ENCODE measurements around the gene IGSF21. TPM values are rescaled to one million over a fixed set of nuclear protein-coding genes. Genes with fewer than 3 reads are reported as not detected.

The IGSF21 gene
- total and polyA plus RNA-seq, 2 of the 8 experiments (the other 6 are each of a cell fraction or from before 2014, with no cell fraction given), result 22.5 to 28.5 TPM

GRCh38 chr1:18376661-18377060 is 269.1 kb downstream of the IGSF21 start:
- no peaks in the 10 kb centered on the region for H4K20me1 ChIP-seq (replicated peaks in 1 of 2; ENCODE audit: control insufficient read depth in 1 of 2, insufficient read depth in 2 of 2, low read length in 2 of 2)
- POLR2A ChIA-PET (ENCODE audit: partially characterized antibody), result interaction anchor here (1.2 kb wide), 1 partner anchor 109 kb away, joined by 3 read pairs; no protein-coding TSS in a partner anchor
- no peak overlapping the region for H3K4ac ChIP-seq (replicated peaks; ENCODE audit: insufficient read length, low read depth, low read length)
- peaks cover 0 to 6% (median 0%) of the 10 kb centered on the region in 4 experiments; a peak in 2 of 7 replicates for H3K4me1 ChIP-seq (replicated peaks in 1 of 4; ENCODE audit: control insufficient read depth in 3 of 4, insufficient read depth in 4 of 4, low read length in 3 of 4)
- no peak overlapping the region for H3K27ac ChIP-seq (ENCODE audit: low read depth, low read length)
- H4K8ac ChIP-seq (ENCODE audit: extremely low read depth, insufficient read depth, low read length), result no peak overlapping the region
- no peak overlapping the region for H2BK5ac ChIP-seq (ENCODE audit: low read depth, low read length)
- peaks cover 6% of the 10 kb centered on the region; the same call in 1 of the 2 replicates for H3K23me2 ChIP-seq (ENCODE audit: low read depth, low read length)
- H3K4me2 ChIP-seq (ENCODE audit: insufficient read depth in 1 of 2, low read depth in 2 of 2, low read length in 2 of 2), result no peak overlapping the region
- H4K91ac ChIP-seq (replicated peaks; ENCODE audit: insufficient read length, low read length), result no peak overlapping the region
- H3K9me3 ChIP-seq (ENCODE audit: insufficient read depth in 2 of 2, low read depth in 1 of 2, low read length in 1 of 2), result peaks cover 4 to 6% of the 10 kb centered on the region in 2 experiments; a peak in 1 of 4 replicates
- no peak overlapping the region for H2BK120ac ChIP-seq (replicated peaks; ENCODE audit: low read depth, low read length)
- H4K5ac ChIP-seq (ENCODE audit: insufficient read length, low read depth, low read length), result no peak overlapping the region
- no peak overlapping the region for H2AK5ac ChIP-seq (ENCODE audit: low read depth, low read length)
- TF ChIP-seq TEAD4 (IDR thresholded peaks at IDR 0.05; ENCODE audit: low read depth, low read length) (no peak), MAFK (IDR thresholded peaks at IDR 0.05; ENCODE audit: low read depth, low read length) (no peak), RAD21 (IDR thresholded peaks at IDR 0.05 in 1 of 2, conservative IDR thresholded peaks at IDR 0.05 in 1 of 2; ENCODE audit: low read depth in 2 of 2, low read length in 2 of 2) (no peak), CHD2 (IDR thresholded peaks at IDR 0.05; ENCODE audit: low read length) (no peak), TAF1 (IDR thresholded peaks at IDR 0.05; ENCODE audit: low read depth, low read length) (no peak), BACH1 (IDR thresholded peaks at IDR 0.05; ENCODE audit: low read length) (no peak), HDAC2 (IDR thresholded peaks at IDR 0.05; ENCODE audit: borderline replicate concordance in 1 of 2, low read depth in 2 of 2, low read length in 2 of 2) (no peak), SIRT6 (IDR thresholded peaks at IDR 0.05; ENCODE audit: low read length) (no peak)
- TF ChIP-seq, protein P1, sequence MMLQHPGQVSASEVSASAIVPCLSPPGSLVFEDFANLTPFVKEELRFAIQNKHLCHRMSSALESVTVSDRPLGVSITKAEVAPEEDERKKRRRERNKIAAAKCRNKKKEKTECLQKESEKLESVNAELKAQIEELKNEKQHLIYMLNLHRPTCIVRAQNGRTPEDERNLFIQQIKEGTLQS (IDR thresholded peaks at IDR 0.05; ENCODE audit: insufficient read depth, low read depth, low read length), result no peak
- no peak for DNase-seq (ENCODE audit: low read depth in 1 of 2, low spot score in 2 of 2)
- 85% methylated on average over 17 of the region's 24 CpGs; no CpG with 5 or more reads in 1 of the 2 experiments for whole genome bisulfite sequencing, 2 experiments (ENCODE audit: extremely low coverage in 1 of 2, insufficient coverage in 1 of 2, insufficient read length in 1 of 2, insufficient replicate concordance in 2 of 2, low coverage in 1 of 2, low lambda C conversion rate in 2 of 2, missing lambda C conversion rate in 1 of 2)
- H3K23ac ChIP-seq (ENCODE audit: insufficient read length), result no peak overlapping the region
- peaks cover 0 to 3% (median 0%) of the 10 kb centered on the region in 4 experiments; a peak in 1 of 8 replicates for H3K36me3 ChIP-seq (ENCODE audit: control insufficient read depth in 2 of 4, insufficient read depth in 4 of 4, low read length in 3 of 4)
- CTCF ChIA-PET (ENCODE audit: partially characterized antibody), result interaction anchor here (0.6 to 4.2 kb wide), 16 partner anchors 9 to 256 kb away, joined by 3 to 21 read pairs (median 4); no protein-coding TSS in a partner anchor
- H3K18ac ChIP-seq (ENCODE audit: extremely low read depth, low read length), result no peak overlapping the region
- H3K79me1 ChIP-seq (ENCODE audit: low read depth, low read length), result no peaks in the 10 kb centered on the region
- no peak overlapping the region for H3K4me3 ChIP-seq (ENCODE audit: extremely low read depth in 1 of 4, insufficient read depth in 2 of 4, low read depth in 3 of 4, low read length in 4 of 4)
- H2BK12ac ChIP-seq (ENCODE audit: low read depth, low read length), result no peak overlapping the region
- H3K9ac ChIP-seq (replicated peaks in 1 of 4; ENCODE audit: extremely low read depth in 1 of 4, low read depth in 3 of 4, low read length in 3 of 4), result no peak overlapping the region
- no peaks in the 10 kb centered on the region for H3K27me3 ChIP-seq (replicated peaks in 1 of 4; ENCODE audit: control insufficient read depth in 3 of 4, extremely low read depth in 1 of 4, insufficient read depth in 3 of 4, low read length in 3 of 4)
- H3K14ac ChIP-seq (ENCODE audit: insufficient read length), result no peak overlapping the region
- H3K79me2 ChIP-seq (ENCODE audit: control insufficient read depth in 1 of 2, insufficient read depth in 2 of 2, low read length in 2 of 2), result no peaks in the 10 kb centered on the region
- no peak overlapping the region for H2BK15ac ChIP-seq (ENCODE audit: low read length)
- H2BK20ac ChIP-seq (ENCODE audit: low read length), result no peak overlapping the region
- no peak overlapping the region for H2AFZ ChIP-seq (ENCODE audit: low read length)
- no peak for FAIRE-seq
- no peak overlapping the region for H3K56ac ChIP-seq (replicated peaks; ENCODE audit: insufficient read length, low read depth, low read length)
